CD14-positive monocyte (primary cell): ENCODE measurements around the gene LRP1B. TPM values are rescaled to one million over a fixed set of nuclear protein-coding genes. Genes with fewer than 3 reads are reported as not detected.

Source experiments
- DNase-seq, 3 donors: peaks; one replicate each; pipeline ENCODE4 v3.0.0-alpha.2; 2011 to 2022
- H2AFZ ChIP-seq: 2 replicates; pipeline ENCODE4 v1.6.0; 2012; ENCODE audit warnings: mild to moderate bottlenecking, low read depth, low read length, inconsistent platforms; ENCODE audit not compliant: insufficient read depth, poor library complexity, severe bottlenecking
- H3K27ac ChIP-seq, 2 donors: 1 replicate in 1 of 2; 2 replicates in 1 of 2; pipeline ENCODE4 v1.5.1; 2012 to 2013; ENCODE audit warnings: low read length in 2 of 2, control low read depth in 1 of 2, inconsistent platforms in 1 of 2, low read depth in 1 of 2, mild to moderate bottlenecking in 1 of 2
- H3K27me3 ChIP-seq, 2 donors: one replicate each; pipeline versions ENCODE4 v1.6.0 to v1.6.1; 2011 to 2013; ENCODE audit warnings: low read length in 2 of 2; ENCODE audit not compliant: control insufficient read depth in 2 of 2, insufficient read depth in 2 of 2
- H3K36me3 ChIP-seq, 2 donors: replicated peaks in 1 of 2; 1 replicate in 1 of 2; 2 replicates in 1 of 2; pipeline versions ENCODE4 v1.5.1 to v1.6.1; 2012 to 2013; ENCODE audit warnings: low read length in 2 of 2, control low read depth in 1 of 2, inconsistent platforms in 1 of 2, mild to moderate bottlenecking in 1 of 2; ENCODE audit not compliant: insufficient read depth in 2 of 2, control insufficient read depth in 1 of 2
- H3K4me1 ChIP-seq, 2 donors: 1 replicate in 1 of 2; 2 replicates in 1 of 2; pipeline versions ENCODE4 v1.5.1 to v1.6.1; 2012 to 2013; ENCODE audit warnings: low read length in 2 of 2, control low read depth in 1 of 2, inconsistent platforms in 1 of 2, mild to moderate bottlenecking in 1 of 2, moderate library complexity in 1 of 2; ENCODE audit not compliant: insufficient read depth in 2 of 2, control insufficient read depth in 1 of 2
- H3K4me2 ChIP-seq: replicated peaks from 2 replicates; pipeline ENCODE3; 2012; ENCODE audit warnings: low read length, moderate library complexity, mild to moderate bottlenecking; ENCODE audit not compliant: poor library complexity, severe bottlenecking; ENCODE audit errors: extremely low read depth
- H3K4me3 ChIP-seq, 3 experiments: fragments of 200-600 bp in 1 of 3; sonication (generic) in 1 of 3; replicated peaks in 1 of 3; 1 replicate in 2 of 3; 2 replicates in 1 of 3; pipeline ENCODE4 v1.5.1; 2011 to 2013; ENCODE audit warnings: low read length in 3 of 3, mild to moderate bottlenecking in 3 of 3, control low read depth in 2 of 3, low read depth in 2 of 3, inconsistent platforms in 1 of 3, moderate library complexity in 1 of 3
- H3K79me2 ChIP-seq: 2 replicates; pipeline ENCODE4 v1.6.0; 2012; ENCODE audit warnings: mild to moderate bottlenecking, control low read depth, inconsistent platforms, low read length, moderate library complexity; ENCODE audit not compliant: insufficient read depth
- H3K9ac ChIP-seq: 2 replicates; pipeline ENCODE4 v1.6.0; 2017; ENCODE audit warnings: low read length, mild to moderate bottlenecking; ENCODE audit not compliant: insufficient read depth, poor library complexity, severe bottlenecking
- H3K9me3 ChIP-seq, 2 donors: replicated peaks in 1 of 2; 1 replicate in 1 of 2; 2 replicates in 1 of 2; pipeline versions ENCODE4 v1.5.1 to v1.6.1; 2012 to 2013; ENCODE audit warnings: low read length in 2 of 2, control low read depth in 1 of 2; ENCODE audit not compliant: control insufficient read depth in 1 of 2, insufficient read depth in 1 of 2
- H4K20me1 ChIP-seq: 2 replicates; pipeline ENCODE4 v1.6.0; 2012; ENCODE audit warnings: mild to moderate bottlenecking, low read length, control low read depth, moderate library complexity; ENCODE audit not compliant: insufficient read depth
- H3K27ac Mint-ChIP-seq, 7 donors: one replicate each; pipeline ENCODE4 v1.8.0; 2020; ENCODE audit warnings: mild to moderate bottlenecking in 7 of 7, mixed read lengths in 7 of 7, moderate library complexity in 6 of 7, inconsistent platforms in 2 of 7
- H3K27me3 Mint-ChIP-seq, 3 donors: one replicate each; pipeline ENCODE4 v1.8.0; 2021 to 2022; ENCODE audit warnings: low read depth in 3 of 3, mild to moderate bottlenecking in 3 of 3, mixed read lengths in 3 of 3, moderate library complexity in 3 of 3, inconsistent platforms in 1 of 3
- H3K36me3 Mint-ChIP-seq, 2 donors: one replicate each; pipeline ENCODE4 v1.8.0; 2020; ENCODE audit warnings: mixed read lengths in 2 of 2, inconsistent platforms in 1 of 2, mild to moderate bottlenecking in 1 of 2
- H3K4me1 Mint-ChIP-seq: one replicate; pipeline ENCODE4 v1.8.0; 2020; ENCODE audit warnings: mild to moderate bottlenecking, mixed read lengths
- H3K4me3 Mint-ChIP-seq, 2 donors: one replicate each; pipeline ENCODE4 v1.8.0; 2020; ENCODE audit warnings: mild to moderate bottlenecking in 2 of 2, mixed read lengths in 2 of 2, moderate library complexity in 1 of 2
- H3K9me3 Mint-ChIP-seq, 7 donors: one replicate each; pipeline ENCODE4 v1.8.0; 2020 to 2022; ENCODE audit warnings: mixed read lengths in 7 of 7, mild to moderate bottlenecking in 6 of 7, moderate library complexity in 6 of 7, inconsistent platforms in 2 of 7
- CTCF ChIP-seq: fragments of 200-600 bp; IDR thresholded peaks from one replicate; pipeline ENCODE4 v1.8.0; 2022; ENCODE audit warnings: antibody characterized with exemption, mild to moderate bottlenecking
- WGBS: methylation state at CpG from one replicate; pipeline ENCODE4 v1.1.5; 2013; ENCODE audit warnings: missing lambda C conversion rate; ENCODE audit not compliant: insufficient coverage; 5-methylcytosine and 5-hydroxymethylcytosine counted together
- intact Hi-C, 2 donors: fragments of 100-400 bp; cut with micrococcal nuclease; formaldehyde crosslinking; loops; one replicate each; pipeline versions ENCODE4 v1.15.0 to v1.15.1; 2023
- polyA plus RNA-seq, 3 donors: library from polyadenylated mRNA; depleted of rRNA in 1 of 3; unstranded in 2 of 3; stranded (reverse) in 1 of 3; fragments of 300-500 nt in 2 of 3; fragments of >200 nt in 1 of 3; fragmentation: Illumina TruSeq in 2 of 3; gene quantifications; 1 replicate in 2 of 3; 2 replicates in 1 of 3; pipeline ENCODE4 v1.2.3, GENCODE V29; 2012 to 2021

The LRP1B gene
- polyA plus RNA-seq, 3 donors: not detected

- peaks cover 3% of the 10 kb centered on the region for H3K4me1 Mint-ChIP-seq
- intact Hi-C loops: no loop called here
- Histone ChIP-seq H3K36me3 (no peaks in the 10 kb centered on the region), H3K27me3 (no peaks in the 10 kb centered on the region), H3K9ac (no peak overlapping the region), H3K4me2 (no peak overlapping the region), H3K4me3 (no peak overlapping the region), H3K79me2 (no peaks in the 10 kb centered on the region), H3K4me1 (no peaks in the 10 kb centered on the region), H3K9me3 (no peaks in the 10 kb centered on the region), H3K27ac (no peak overlapping the region), H2AFZ (no peak overlapping the region), H4K20me1 (no peaks in the 10 kb centered on the region)
- no peak for DNase-seq
- H3K27ac Mint-ChIP-seq: no peak overlapping the region
- H3K27me3 Mint-ChIP-seq: no peaks in the 10 kb centered on the region
- peaks cover 0 to 4% (median 2%) of the 10 kb centered on the region in 7 donors for H3K9me3 Mint-ChIP-seq
- H3K36me3 Mint-ChIP-seq: no peaks in the 10 kb centered on the region
- H3K4me3 Mint-ChIP-seq: no peak overlapping the region
- TF ChIP-seq CTCF: no peak
These were observed 931.1 kb downstream of the LRP1B start for GRCh38 chr2:141199711-141200110.

GRCh38 chr2:141195087-141195486 lies 935.7 kb downstream of the LRP1B start:
- Mint-ChIP-seq H3K27me3 (no peaks in the 10 kb centered on the region), H3K4me1 (no peaks in the 10 kb centered on the region), H3K27ac (no peak overlapping the region), H3K4me3 (no peak overlapping the region), H3K36me3 (no peaks in the 10 kb centered on the region), H3K9me3 (peaks cover 0 to 4% (median under 1%) of the 10 kb centered on the region in 7 donors)
- Histone ChIP-seq H3K9me3 (no peaks in the 10 kb centered on the region), H3K27ac (no peak overlapping the region), H3K27me3 (no peaks in the 10 kb centered on the region), H3K4me1 (no peaks in the 10 kb centered on the region), H2AFZ (no peak overlapping the region), H3K4me3 (no peak overlapping the region), H4K20me1 (no peaks in the 10 kb centered on the region), H3K9ac (no peak overlapping the region), H3K79me2 (no peaks in the 10 kb centered on the region), H3K4me2 (no peak overlapping the region), H3K36me3 (no peaks in the 10 kb centered on the region)
- intact Hi-C loops: no loop called here
- no peak for DNase-seq
- WGBS: 89% methylated on average over 1 of the region's 1 CpG
- TF ChIP-seq CTCF: no peak
